ENCODE results near the gene SORL1-AS1.

The SORL1-AS1 gene

GRCh38 chr11:121476379-121477032 is 23.7 kb upstream of the SORL1-AS1 start:
- no peak for DNase-seq (ENCODE audit: low read depth)

DNA sequence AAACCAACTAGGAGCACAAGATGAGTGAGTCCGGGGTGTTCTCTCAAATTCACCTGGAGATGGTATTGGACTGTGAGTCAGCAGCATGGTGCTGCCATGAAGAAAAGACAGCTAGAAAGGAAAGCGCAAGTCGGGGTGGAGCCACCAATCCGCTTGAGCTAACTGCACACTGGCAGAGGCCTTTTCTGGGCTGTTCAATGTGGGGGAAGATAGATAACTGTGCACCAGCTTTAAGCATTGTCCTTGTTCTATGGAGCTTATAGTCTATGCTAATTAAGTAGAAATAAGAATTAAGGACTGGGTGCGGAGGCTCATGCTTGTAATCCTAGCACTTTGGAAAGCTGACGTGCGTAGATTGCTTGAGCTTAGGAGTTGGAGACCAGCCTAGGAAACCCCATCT is 21.9 kb upstream of the SORL1-AS1 start:
- no peak for DNase-seq (ENCODE audit: low read depth)

GRCh38 chr11:121473064-121473777 is 20.5 kb upstream of the SORL1-AS1 start:
- DNase-seq (ENCODE audit: low read depth) = peak; percentile 7

DNA sequence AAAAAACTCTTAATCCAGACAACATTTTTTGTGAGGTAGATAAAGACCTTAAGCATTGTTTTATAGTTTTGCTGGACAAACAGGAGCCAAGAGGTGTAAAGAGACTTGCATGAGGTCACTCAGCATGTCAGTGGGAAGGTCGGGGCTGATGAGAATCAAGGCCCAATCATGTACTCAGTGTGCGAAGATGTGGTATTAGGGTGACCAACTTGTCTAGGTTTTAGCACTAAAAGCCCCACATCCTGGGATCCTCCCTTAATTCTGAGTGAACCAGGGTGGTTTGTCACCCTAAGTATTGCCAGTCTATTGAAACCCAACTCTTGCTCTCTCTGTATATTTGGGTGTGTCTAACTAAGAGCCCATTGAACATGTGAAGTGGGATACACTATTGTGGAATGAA is 19.5 kb upstream of the SORL1-AS1 start:
- no peak for DNase-seq (ENCODE audit: low read depth)

DNA sequence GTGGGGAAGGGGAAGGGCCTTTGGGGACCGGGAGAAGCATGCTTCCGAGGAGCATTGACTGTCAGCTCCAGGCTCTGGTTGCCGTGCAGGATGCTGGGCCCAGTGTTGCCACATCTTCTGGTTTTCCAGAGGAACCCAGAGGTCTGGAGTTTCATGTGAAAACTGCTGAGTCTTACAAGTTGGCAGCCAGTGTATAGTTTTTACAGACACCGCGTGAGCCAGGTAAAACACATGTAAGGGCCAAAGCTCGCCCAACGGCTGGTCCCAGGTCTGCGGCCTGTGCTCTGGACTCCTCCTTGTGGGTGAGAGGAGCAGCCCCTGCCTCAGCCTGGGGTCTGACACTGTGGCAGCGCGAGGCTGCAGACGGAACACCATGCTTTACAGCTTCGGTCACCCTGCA is 18.4 kb upstream of the SORL1-AS1 start:
- no peak for DNase-seq (ENCODE audit: low read depth)

- no peak for DNase-seq (ENCODE audit: low read depth)
Measured at GRCh38 chr11:121469910-121470309, 17.1 kb upstream of the SORL1-AS1 start.

- DNase-seq (ENCODE audit: low read depth) = no peak
Measured at GRCh38 chr11:121467965-121468364, 15.2 kb upstream of the SORL1-AS1 start.

- DNase-seq (ENCODE audit: low read depth) = no peak
Measured at GRCh38 chr11:121467471-121467870, 14.7 kb upstream of the SORL1-AS1 start.

DNA sequence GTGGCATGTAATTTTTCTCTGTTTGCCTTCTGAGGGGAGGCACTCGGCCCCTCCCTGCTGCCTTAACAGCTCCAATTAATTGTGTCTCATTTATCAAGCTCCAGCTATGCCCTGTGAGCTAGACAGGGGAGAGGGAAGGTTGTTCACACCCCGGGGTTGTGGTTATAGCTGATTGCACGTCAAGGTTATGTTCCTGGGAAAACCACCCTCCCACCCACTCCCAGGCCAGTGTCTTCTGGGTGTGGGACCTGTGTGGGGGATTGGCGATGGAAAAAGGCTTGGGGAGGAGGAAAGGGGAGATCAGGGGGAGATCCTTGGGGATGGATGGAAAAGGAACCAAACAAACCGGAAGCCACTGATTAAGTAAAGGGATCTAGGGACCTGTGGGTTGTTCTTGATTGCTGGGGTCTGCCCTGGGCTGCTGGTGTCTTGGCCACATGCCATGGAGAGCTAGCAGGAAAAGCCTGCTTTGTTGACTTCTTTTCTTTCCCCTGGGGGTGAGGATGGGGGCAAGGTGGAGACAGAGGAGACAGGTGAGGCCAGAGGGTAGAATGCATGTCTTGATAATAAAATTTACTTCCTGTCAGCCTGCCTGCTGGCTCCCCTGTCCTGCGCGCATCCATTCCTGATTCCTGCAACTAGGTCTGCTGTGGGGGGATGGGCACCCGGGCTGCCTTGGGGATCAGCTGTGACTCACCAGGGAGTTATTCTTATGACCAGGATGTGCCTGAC is 13.5 kb upstream of the SORL1-AS1 start:
- DNase-seq (ENCODE audit: low read depth) = peak; percentile 79

DNA sequence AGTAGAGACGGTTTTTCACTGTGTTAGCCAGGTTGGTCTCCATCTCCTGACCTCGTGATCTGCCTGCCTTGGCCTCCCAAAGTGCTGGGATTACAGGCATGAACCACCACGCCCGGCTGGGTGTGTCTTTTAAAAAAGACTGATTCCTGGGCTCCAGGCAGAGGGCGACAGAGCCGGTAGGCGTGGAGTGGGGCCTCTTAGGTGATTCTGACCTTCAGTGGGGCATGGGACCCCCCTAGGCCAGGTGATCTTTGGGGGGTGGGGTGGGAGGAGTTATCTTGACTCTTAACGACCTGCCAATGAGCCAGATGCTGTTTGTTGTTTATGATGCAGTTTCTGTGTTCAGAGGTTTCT is 12.9 kb upstream of the SORL1-AS1 start:
- DNase-seq (ENCODE audit: low read depth) = no peak

GRCh38 chr11:121464352-121464946 is 11.7 kb upstream of the SORL1-AS1 start:
- peak; percentile 30 for DNase-seq (ENCODE audit: low read depth)

GRCh38 chr11:121463689-121464335 is 11.0 kb upstream of the SORL1-AS1 start:
- no peak for DNase-seq (ENCODE audit: low read depth)

GRCh38 chr11:121461843-121462242 is 9.1 kb upstream of the SORL1-AS1 start:
- DNase-seq (ENCODE audit: low read depth) = no peak

- no peak for DNase-seq (ENCODE audit: low read depth)
Measured at GRCh38 chr11:121460941-121461514, 8.3 kb upstream of the SORL1-AS1 start.

- DNase-seq (ENCODE audit: low read depth) = no peak
Measured at GRCh38 chr11:121459413-121460017, 6.7 kb upstream of the SORL1-AS1 start.

- no peak for DNase-seq (ENCODE audit: low read depth)
Measured at GRCh38 chr11:121458551-121458950, 5.8 kb upstream of the SORL1-AS1 start.

- no peak for DNase-seq (ENCODE audit: low read depth)
Measured at GRCh38 chr11:121456816-121457431, 4.2 kb upstream of the SORL1-AS1 start.

- DNase-seq (ENCODE audit: low read depth) = no peak
Measured at GRCh38 chr11:121456151-121456550, 3.4 kb upstream of the SORL1-AS1 start.

DNA sequence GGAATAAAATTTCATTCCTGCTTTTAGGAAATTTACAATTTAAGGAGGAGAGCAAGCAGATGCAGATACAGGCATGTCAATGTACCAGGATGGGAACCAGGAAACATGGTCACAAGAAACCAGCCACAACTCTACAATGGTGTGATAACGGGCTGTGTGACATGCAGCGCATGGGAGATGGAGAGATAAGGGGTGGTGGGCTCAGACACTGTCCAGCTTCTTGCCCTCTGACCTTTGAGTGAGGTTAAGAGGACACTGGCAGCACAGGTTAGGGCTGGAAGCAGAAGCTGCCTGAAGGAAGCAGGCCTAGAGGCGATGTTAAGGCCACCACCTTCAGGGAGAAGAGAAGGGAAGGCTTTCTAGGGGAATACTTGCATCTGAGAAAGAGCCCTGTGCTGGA is 2.3 kb upstream of the SORL1-AS1 start:
- no peak for DNase-seq (ENCODE audit: low read depth)

DNA sequence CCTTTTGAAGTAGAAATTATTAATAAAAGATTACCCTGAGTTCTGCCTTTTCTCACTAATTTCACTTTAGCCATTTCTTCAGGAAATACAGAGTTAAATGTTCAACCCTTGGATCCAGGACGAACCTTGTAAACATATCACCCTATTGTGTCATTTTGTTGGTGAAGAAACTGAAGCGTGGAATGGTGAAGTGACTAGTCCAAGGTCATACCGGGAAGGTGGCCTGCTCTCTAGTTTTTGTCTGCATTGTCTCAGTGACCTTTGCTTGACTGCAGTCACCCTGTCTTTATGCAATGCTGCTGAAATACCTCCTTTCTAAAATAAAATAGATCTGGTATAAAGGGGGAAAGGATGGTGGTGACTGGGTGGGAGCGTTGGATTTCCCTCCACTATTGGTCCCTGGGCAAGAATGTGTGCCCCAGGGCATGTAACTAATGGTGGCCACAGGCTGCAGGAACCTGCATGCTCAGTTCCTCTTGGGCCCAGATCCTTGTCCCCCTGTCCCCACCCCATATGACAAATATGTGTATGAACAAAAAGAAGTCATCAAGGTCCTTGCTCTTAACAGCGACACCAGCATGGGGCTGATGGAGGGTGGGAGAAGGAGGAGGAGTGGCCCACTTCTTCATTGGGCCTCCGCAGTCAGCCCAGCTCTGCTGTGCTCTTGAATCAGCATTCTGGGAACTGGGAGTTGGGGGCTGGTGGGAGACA is 977 bp upstream of the SORL1-AS1 start:
- no peak for DNase-seq (ENCODE audit: low read depth)
